ENCODE results near the gene CHD9.
"Not testable (repeated sequence)": the region's sequence is repeated elsewhere in the genome, so short reads cannot be mapped to it uniquely, and the experiment has no call there.

CHD9 gene

DNA sequence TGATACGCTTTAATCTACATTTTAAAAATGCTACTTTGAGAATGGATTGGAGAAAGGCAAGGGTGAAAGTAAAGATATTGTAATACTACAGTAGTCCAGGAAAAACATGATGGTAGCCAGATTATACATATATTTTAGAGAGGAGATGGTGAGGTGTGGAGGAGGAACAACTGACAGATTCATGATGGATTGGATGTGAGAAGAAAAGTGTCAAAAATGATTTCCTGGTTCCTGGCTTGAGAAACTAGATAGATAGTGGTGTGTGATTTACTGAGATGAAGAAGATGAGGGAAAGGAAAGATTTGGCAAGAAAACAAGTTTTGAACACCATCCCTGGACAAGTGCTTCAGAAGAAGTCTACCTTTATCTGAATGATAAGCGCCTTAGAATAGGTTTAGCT lies 80.5 kb downstream of the CHD9 start:
- DNase-seq, result no peak

DNA sequence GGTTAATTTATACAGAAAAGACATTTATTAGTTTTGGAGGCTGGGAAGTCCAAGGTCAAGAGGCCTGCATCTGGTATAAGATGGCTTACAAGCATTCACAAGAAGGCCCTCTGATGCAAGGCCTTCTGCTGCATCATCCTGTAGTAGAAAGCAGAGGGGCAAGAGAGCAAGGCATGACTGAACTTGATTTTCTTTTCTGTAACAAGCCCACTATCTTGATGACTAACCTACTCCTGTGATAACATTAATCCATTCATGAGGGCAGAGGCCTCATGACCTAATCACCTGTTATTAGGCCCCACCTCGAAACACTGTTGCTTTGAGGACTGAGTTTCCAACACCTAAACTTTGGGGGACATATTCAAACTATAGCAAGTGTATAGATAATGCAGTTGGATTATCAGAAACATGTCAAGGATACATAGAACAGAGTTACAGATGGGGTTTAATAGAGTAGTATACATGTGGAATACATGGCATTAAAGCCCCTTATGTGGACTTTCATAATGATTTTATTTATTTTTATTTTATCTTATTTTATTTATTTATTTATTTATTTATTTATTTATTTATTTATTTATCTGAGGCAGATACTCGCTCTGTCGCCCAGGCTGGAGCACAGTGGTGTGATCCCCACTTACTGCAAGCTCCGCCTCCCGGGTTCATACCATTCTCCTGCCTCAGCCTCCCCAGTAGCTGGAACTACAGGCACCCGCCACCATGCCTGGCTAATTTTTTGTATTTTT lies 88.2 kb downstream of the CHD9 start:
- no peak for DNase-seq

DNA sequence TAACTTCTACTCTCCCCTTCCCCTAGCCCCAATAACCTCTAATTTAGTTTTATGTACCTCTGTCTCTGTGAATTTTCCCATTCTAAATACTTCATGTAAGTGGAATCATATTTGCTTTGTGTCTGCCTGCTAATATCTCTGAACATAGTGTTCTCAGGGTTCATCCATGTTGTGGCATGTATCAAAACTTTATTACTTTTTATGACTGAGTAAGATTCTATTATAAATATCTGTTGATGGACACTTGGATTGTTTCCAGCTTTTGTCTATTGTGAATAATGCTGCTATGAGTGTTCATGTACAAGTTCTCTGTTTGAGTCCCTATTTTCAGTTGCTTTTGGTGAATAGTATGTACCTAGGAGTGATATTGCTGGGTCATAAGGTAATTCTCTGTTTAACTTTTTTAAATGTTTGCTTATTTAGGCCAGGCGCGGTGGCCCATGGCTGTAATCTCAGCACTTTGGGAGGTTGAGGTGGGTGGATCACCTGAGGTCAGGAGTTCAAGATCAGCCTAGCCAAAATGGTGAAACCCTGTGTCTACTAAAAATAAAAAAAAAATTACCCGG lies 92.8 kb downstream of the CHD9 start:
- no peak for DNase-seq

DNA sequence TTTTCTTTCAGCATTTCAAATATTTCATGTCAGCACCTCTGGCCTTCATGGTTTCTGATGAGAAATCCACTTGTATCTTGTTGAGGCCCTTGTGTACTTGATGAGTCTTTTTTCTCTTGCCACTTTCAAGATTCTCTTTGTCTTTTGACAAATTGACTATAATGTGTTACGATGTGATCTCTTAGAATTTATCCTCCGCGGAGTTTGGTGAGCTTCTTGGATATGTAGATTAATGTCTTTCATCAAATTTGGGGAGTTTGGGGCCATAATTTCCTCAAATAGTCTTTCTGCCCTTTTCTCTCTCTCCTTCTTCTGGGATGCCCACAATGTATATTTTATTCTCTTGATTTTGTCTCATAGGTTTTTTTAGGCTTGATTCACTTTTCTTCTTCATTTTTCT lies 96.0 kb downstream of the CHD9 start:
- DNase-seq, result no peak

DNA sequence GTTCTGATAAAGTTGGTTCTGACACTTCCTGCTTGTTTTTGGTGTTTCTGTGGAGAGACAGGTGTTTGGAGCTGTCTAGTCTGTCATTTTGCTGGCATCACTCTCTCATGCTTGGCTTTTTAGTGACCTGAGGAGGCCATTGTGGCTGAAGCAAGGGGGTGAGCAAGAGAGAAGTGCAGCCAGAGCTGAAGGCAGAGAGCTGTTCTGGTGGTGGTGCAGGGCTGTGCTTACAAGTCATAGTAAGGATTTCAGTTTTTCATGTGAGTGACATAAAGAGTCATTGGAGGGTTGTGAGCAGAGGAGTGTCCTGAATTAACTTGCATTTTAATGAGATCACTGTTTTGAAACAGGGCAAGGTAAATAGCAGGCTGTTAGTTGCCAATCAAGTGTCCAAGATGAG lies 97.5 kb downstream of the CHD9 start:
- no peak for DNase-seq

DNA sequence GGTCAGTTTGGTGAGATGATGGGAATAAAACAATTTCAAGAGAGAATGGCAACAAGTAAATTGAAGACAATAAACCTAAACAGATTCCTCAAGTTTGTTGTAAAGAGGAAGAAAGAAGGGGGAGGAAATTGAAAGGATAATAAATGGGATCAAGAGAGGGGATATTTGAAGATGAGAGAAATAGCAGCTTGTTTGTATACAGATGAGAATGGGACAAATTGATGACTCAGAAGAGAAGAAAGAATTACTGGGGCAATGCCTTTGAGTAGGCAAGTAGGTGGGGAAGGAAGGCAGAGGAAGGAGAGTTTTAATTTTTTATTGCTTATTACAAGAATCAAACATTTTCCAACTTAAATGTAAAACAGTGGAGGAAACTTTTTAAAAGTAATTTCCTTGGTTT lies 98.3 kb downstream of the CHD9 start:
- no peak for DNase-seq

DNA sequence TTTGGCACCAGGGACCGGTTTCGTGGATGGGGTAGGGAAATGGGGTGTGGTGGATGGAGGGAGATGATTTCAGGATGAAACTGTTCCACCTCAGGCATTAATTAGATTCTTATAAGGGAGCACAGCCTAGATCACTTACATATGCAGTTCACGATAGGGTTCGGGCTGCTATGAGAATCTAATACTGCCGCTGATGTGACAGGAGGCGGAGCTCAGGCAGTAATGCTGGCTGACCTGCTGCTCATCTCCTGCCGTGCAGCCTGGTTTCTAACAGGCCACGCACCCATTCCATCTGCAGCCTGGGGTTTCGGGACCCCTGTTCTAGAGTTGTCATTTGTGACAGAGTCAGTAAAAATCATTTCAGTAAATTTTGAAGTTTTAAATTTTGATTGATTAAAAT lies 99.7 kb downstream of the CHD9 start:
- DNase-seq, result no peak

DNA sequence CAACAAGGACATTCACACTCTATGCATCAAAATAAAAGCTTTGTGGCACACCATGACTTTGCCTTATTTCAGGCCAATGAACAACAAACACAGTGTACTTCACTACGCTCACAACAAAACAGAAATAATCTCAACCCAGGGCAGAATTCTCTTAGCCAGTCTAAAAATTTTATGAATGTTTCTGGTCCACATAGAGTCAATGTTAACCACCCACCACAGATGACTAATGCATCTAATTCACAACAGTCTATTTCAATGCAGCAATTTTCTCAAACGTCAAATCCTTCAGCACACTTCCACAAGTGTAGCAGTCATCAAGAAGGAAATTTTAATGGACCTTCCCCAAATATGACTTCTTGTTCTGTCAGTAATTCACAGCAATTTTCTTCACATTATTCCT lies 101.7 kb downstream of the CHD9 start:
- no peak for DNase-seq

DNA sequence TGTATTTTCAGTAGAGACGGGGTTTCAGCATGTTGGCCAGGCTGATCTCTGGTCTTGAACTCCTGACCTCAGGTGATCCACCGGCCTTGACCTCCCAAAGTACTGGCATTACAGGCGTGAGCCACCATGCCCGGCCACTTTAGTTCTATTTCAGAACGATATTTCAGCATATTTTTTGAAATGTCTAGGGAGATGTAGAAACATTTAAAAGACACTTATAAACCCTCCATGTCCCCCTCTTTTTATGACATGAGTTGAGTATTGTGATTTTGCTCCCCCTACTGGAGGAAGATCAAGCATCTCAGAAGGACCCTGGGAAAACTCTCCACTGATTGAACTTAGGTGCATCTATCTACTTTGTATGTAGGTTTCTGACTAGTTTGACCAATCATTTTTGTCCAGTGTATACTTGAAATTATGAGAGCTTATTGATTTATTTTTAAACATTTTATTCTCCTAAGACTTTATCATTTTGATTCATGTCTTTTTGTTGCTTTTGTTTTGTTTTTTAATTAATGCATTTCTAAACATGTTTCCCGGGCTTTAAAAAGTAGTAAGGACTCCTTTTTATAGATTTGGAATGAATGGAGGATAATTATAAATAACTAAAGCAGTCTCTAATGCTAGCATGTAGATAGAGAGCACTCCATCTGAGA lies 105.1 kb downstream of the CHD9 start:
- DNase-seq, result peak in 1 of 5 donors; percentile 36

DNA sequence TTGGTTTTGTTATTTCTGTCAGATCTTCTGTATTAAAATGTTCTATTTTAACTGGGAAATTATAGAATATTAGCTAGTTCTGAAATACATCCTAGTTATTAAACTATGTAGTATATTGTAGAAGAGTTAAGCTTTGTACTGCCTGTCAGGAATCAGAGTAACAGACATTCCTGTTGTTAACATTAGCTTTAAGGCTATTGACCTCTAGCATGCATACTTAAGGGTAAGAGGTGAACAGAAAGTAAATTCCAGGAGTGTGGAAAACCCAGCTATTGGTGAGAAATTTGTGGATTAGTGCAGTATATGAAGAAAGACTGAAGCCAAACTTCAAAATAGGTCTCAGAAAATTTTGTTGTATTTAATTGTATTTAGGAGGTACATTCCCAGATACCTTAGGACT lies 111.3 kb downstream of the CHD9 start:
- DNase-seq, result no peak

DNA sequence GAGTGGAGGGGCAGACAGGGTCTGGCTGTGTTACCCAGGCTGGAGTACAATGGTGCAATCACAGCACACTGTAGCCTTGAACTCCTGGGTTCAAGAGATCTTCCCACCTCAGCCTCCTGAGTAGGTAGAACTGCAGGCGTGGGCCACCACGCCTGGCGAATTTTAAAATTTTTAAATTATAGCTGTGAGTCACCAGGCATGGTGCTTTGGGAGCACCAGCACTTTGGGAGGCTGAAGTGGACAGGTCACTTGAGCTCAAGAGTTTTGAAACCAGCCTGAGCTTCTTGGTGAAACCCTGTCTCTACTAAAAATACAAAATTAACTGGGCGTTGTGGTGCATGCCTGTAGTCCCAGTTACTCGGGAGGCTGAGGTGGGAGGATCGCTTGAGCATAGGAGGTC lies 114.0 kb downstream of the CHD9 start:
- DNase-seq, result no peak

DNA sequence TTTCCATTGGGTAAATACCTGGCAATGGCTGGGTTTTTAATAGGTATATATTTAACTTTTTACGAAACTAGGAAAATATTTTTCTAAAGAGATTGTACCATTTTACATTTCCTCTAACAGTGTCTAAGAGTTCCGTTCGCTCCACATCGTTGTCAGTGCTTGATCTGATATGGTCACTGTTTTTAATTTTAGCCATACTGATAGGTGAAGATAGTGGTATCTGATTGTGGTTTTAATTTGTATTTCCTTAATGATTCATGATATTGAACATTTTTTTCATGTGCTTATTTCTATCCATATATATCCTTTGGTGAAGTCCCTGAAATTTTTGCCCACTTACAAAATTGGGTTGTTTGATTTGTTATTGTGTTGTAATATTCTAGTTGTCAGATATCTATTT lies 117.7 kb downstream of the CHD9 start:
- no peak for DNase-seq

DNA sequence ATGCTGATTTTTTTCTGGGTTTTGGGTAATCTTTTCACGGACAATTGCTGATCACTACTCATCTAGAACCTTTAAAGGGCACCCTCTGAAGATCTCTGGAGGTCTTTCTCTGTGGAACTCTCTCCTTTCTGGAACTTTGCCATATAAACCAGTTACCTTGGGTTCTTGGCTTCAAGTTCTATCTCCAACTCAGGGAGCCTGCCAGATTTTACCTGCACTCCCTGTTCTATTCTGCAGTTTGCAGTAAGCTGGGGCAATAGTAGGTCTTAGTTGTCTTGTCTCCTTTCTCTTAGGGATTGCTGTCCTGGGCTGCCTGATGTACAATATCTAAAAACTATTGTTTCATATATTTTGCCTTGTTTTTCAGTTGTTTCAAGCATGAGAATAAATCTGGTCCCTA lies 120.3 kb downstream of the CHD9 start:
- DNase-seq, result no peak

DNA sequence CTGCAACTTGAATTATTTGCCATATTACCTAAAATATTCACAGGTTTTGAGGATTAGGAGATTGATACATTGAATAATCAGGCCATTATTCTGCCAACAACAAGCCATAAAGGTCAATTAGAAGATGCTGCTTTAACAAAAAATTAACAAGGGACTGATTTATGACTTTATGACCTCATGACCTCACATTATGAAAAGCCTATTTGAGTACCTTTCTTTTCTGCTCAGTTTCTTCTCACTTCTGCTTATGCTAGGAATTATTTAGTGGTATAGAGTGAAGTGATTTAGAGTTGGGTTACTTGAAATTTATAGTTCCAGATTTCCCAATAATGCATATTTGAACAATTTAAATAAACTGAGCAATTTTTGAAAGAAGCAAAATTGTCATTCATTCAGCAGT lies 121.6 kb downstream of the CHD9 start:
- no peak for DNase-seq

DNA sequence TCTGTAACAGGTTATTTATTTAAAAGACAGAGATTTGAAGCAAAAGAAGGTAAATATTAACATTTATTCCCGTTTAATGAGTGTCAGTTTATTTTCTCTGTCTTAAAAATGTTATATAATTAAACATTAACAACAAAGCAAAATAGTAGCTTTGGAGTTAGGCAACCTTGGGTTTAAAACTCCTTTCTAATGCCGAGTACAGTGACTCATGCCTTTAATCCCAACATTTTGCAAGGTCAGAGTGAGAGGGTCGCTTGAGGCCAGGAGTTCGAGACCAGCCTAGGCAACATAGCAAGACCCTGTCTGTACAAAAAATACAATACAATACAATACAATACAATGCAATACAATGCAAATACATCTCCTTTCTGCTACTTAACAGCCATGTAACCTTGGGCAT lies 128.7 kb downstream of the CHD9 start:
- DNase-seq, result no peak

DNA sequence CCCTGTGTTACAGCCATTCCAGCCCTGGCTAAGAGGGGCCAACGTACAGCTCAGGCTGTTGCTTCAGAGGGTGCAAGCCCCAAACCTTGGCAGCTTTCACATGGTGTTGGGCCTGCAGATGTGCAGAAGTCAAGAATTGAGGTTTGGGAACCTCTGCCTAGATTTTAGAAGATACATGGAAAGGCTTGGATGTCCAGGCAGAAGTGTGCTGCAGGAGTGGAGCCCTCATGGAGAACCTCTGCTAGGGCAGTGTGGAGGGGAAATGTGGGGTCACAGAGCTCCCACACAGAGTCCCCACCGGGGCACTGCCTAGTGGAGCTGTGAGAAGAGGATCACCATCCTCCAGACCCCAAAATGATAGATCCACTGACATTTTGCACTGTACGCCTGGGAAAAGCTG lies 130.9 kb downstream of the CHD9 start:
- DNase-seq, result not testable (repeated sequence)

DNA sequence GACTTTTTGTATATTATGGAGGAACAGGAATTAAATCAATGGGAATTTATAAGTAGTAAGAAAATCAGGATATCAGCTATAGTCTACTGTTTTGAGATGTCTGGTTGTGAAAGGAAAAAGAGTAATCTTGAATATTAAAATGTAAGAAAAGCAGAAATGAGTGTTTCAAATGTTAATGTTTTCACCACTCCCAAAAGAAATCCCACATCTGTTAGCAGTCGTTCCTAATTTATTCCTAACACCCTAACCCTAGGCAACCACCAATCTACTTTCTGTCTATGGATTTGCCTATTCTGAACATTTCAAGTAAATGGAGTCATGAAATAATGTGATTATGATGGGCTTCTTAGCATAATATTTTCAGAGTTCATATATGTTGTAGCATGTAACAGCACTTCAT lies 133.0 kb downstream of the CHD9 start:
- DNase-seq, result no peak

DNA sequence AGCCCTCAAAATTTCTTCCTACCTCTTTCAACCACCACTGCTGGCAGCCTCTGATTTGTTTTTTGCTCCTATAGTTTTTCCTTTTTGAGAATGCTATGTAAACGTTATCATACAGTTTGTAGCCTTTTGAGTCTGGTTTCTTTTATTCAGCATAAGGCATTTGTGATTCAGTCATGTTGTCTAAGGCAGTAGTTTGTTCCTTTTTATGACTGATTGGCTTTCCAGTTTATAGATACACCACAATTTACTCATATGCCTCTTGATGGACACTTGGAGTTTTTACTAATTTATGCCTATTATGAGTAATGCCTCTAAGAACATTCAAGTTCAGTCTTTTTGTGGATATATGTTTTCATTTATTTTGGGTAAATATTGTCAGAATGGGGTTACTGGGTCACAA lies 136.6 kb downstream of the CHD9 start:
- no peak for DNase-seq

DNA sequence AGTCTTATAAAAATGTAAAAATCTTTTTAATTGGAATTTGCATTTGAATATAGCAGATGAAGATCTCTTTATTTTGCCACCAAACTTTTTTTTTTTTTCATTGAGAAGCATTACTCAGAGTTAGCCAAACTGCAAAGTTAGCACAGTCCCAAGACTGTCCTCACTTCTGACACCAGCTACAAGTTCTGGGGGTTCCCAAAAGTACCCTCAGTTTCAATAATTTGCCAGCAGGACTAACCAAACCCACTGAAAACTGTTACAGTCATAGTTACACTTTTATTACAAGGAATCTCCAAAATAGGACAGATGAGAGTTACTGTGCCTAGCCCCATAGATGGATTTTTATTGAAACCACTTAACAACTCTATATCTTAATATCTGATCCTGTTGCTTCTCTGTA lies 144.1 kb downstream of the CHD9 start:
- DNase-seq, result no peak

DNA sequence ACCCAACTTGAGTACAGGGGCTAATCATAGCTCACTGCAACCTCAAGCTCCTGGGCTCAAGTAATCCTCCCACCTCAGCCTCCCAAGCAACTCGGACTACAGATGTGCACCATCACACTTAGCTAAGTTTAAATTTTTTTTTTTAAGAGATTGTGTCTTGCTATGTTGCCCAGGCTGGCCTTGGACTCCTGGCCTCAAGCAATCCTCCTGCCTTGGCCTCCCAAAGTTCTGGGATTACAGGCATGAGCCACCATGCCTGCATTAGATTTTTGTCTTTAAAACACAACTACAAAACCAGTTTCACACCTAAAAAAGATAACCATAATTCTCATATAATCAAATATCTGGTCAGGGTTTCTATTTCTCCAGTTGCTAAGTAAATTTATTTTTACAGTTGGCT lies 147.1 kb downstream of the CHD9 start:
- DNase-seq, result no peak

DNA sequence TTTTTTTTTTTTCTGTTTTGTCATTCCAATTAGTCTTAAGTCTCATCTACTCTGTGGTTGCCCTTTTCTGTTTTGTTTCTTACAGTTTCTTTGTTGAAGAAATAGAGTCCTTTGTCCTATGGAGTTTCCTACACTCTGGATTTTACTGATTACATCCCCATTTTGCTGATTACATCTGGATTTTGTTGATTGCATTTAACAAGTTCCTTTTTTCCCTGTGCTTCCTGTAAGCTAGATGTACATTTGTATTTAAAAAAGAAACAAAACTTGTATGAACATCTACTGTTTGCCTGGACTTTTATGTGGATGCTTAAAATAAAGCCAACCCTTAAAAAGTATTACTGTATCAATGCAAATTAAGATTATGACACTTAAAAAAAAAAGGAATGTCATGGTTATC lies 147.6 kb downstream of the CHD9 start:
- no peak for DNase-seq

DNA sequence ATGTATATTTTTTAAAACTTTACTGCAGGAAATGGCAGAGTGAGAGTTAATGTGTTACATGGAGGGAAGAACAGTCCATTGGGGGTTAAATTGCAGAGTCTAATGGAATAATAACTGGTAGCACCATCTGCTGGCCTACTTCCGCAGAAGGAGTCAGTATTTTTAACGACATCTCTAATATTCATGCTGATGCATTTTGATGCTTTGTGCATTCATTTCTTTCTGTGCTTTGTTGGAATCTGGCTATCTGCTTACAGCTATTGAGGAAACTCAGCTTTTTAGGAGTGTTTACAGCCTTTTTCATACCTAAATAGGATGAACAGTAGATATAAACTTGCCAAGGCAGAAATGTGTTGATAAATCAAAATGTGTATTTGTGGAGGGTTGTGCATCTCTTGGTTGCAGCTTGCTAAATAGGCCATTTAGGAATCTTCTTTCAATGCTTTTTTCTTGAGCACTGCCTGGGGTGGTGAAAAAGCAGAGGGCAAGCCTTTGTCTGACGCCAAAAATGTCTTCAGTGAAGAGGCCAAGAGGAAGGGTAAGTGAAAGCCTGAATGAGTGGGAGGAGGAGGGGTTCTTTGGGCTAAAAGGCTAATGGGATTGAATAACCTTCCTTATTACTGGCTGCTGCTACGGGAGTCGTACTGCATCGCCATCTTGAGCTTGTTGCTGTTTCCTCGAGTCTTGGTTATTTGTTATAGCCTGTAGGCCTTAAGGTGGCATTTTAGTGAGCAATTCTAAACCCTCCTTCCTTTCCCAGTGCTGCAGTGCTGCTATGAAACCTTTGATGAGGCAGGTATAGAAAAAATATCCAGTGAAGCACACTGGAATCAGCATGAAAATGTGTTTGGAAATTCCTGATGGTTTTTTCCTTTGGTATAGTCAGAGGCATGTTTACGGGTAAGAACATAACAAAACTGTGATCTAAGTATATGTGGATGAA lies 153.3 kb downstream of the CHD9 start:
- DNase-seq, result peak in 1 of 5 donors; percentile 12

DNA sequence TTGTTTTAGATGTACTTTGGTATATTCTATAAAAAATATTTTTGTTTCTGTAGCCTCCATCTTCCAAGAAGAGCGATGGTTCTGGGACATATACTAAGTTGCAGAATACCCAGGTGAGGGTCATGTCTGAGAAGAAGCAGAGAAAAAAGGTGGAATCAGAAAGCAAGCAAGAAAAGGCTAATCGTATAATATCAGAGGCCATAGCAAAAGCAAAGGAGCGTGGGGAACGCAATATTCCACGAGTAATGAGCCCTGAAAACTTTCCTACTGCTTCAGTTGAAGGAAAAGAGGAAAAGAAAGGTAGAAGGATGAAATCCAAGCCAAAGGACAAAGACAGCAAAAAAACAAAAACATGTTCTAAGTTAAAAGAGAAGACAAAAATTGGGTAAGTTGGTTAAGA lies 154.6 kb downstream of the CHD9 start:
- no peak for DNase-seq
